K562 (cell line): ENCODE data around the gene TOR1AIP1. TPM values are rescaled to one million over a fixed set of nuclear protein-coding genes. Genes with fewer than 3 reads are reported as not detected.

Source experiments
- BRCA1 ChIP-seq, 2 experiments: fragments of 450-650 bp in 1 of 2; sonication (generic) in 1 of 2; formaldehyde crosslinking in 1 of 2; IDR thresholded peaks; 2 replicates each; pipeline versions ENCODE4 v1.5.0 to v1.6.1; 2017 to 2020; ENCODE audit warnings: mild to moderate bottlenecking in 1 of 2, missing genetic modification reagents in 1 of 2
- HNRNPLL ChIP-seq: fragments of 200-400 bp; formaldehyde crosslinking; IDR thresholded peaks from 2 replicates; pipeline ENCODE4 v1.6.1; 2017; ENCODE audit warnings: low read length, low read depth, mild to moderate bottlenecking; ENCODE audit not compliant: poor library complexity, severe bottlenecking
- MBD2 ChIP-seq: sonication (generic); IDR thresholded peaks from 2 replicates; pipeline ENCODE4 v1.6.1; 2016; ENCODE audit warnings: low read depth, borderline replicate concordance
- MEF2D ChIP-seq: conservative IDR thresholded peaks from 2 replicates; pipeline ENCODE4 v1.6.1; 2016; ENCODE audit warnings: low read depth, missing genetic modification characterization, missing compliant biosample characterization
- MEIS2 ChIP-seq: fragments of 450-650 bp; IDR thresholded peaks from 2 replicates; pipeline ENCODE4 v1.6.1; 2014; ENCODE audit warnings: mild to moderate bottlenecking; ENCODE audit not compliant: partially characterized antibody
- MYC ChIP-seq, 2 experiments: fragments of 250-450 bp in 1 of 2; sonication (Bioruptor Pico) in 1 of 2; IDR thresholded peaks; 2 replicates each; pipeline versions ENCODE4 v1.5.1 to v1.6.1; 2012 to 2021; ENCODE audit warnings: low read depth in 2 of 2, borderline replicate concordance in 1 of 2, improper control_type of control experiment in 1 of 2, low read length in 1 of 2, mild to moderate bottlenecking in 1 of 2, moderate library complexity in 1 of 2
- NBN ChIP-seq: fragments of 450-650 bp; IDR thresholded peaks from 2 replicates; pipeline ENCODE4 v1.6.1; 2016; ENCODE audit warnings: low read depth, mild to moderate bottlenecking
- POLR2B ChIP-seq: fragments of 450-650 bp; IDR thresholded peaks from 2 replicates; pipeline ENCODE4 v1.6.1; 2018; ENCODE audit warnings: low read depth; ENCODE audit not compliant: partially characterized antibody
- RUNX1 ChIP-seq: sonication (generic); IDR thresholded peaks from 2 replicates; pipeline ENCODE4 v1.6.1; 2016; ENCODE audit warnings: antibody characterized with exemption, low read depth
- SMC3 ChIP-seq: conservative IDR thresholded peaks from 2 replicates; pipeline ENCODE4 v1.6.1; 2011; ENCODE audit warnings: low read depth, low read length, improper control_type of control experiment; ENCODE audit not compliant: insufficient read depth
- SUPT5H ChIP-seq: fragments of 450-650 bp; IDR thresholded peaks from 2 replicates; pipeline ENCODE4 v1.6.1; 2016
- TAF9B ChIP-seq: fragments of 450-650 bp; IDR thresholded peaks from 2 replicates; pipeline ENCODE4 v1.6.1; 2018; ENCODE audit warnings: mild to moderate bottlenecking; ENCODE audit not compliant: partially characterized antibody
- ZNF174 ChIP-seq: fragments of 250-450 bp; sonication (Bioruptor Pico); IDR thresholded peaks from 2 replicates; pipeline ENCODE4 v1.4.0; 2020; ENCODE audit warnings: mild to moderate bottlenecking
- ZNF263 ChIP-seq: sonication (generic); formaldehyde crosslinking; IDR thresholded peaks from 2 replicates; pipeline ENCODE4 v1.8.0; 2022; ENCODE audit warnings: mild to moderate bottlenecking, missing genetic modification reagents, borderline replicate concordance
- ZNF57 ChIP-seq: fragments of 450-650 bp; formaldehyde crosslinking; IDR thresholded peaks from 2 replicates; pipeline ENCODE4 v1.4.0; 2020; ENCODE audit warnings: mild to moderate bottlenecking, moderate library complexity
- ZNF696 ChIP-seq: fragments of 250-450 bp; sonication (Bioruptor Pico); conservative IDR thresholded peaks from 2 replicates; pipeline ENCODE4 v1.4.0; 2020; ENCODE audit warnings: mild to moderate bottlenecking, moderate library complexity
- polyA plus RNA-seq, 8 experiments: library from polyadenylated mRNA; depleted of rRNA in 4 of 8; stranded (reverse) in 5 of 8; unstranded in 3 of 8; fragments of >200 nt; fragmentation: Nextera tagmentation in 2 of 8; fragmentation: Illumina TruSeq in 1 of 8; extraction: Ambion mirVana in 2 of 8; extraction: Trizol in 1 of 8; gene quantifications; 2 replicates each; pipeline versions ENCODE4 v1.2.1 to v1.2.3, GENCODE V29; 2011 to 2014; ENCODE audit warnings: inconsistent platforms in 1 of 8, missing spikeins in 1 of 8
- total RNA-seq, 7 experiments: library from RNA; depleted of rRNA in 6 of 7; stranded (reverse); fragments of >200 nt in 6 of 7; fragmentation: Illumina TruSeq in 2 of 7; extraction: Trizol in 2 of 7; gene quantifications; 2 replicates each; pipeline versions ENCODE4 v1.2.1 to v1.2.3, GENCODE V29; 2011 to 2021; ENCODE audit warnings: low replicate concordance in 1 of 7
- TF ChIP-seq, protein P1 (sequence below): fragments of 450-650 bp; IDR thresholded peaks from 2 replicates; pipeline ENCODE4 v1.6.1; 2016
- TF ChIP-seq, protein P2 (sequence below): IDR thresholded peaks from 3 replicates; pipeline ENCODE4 v1.6.1; 2011; ENCODE audit warnings: borderline replicate concordance, mild to moderate bottlenecking, moderate library complexity; ENCODE audit not compliant: insufficient read length; ENCODE audit errors: extremely low read depth
- TF ChIP-seq, protein P3 (sequence below): fragments of 250-450 bp; sonication (Bioruptor Pico); IDR thresholded peaks from 2 replicates; pipeline ENCODE4 v1.4.0; 2020; ENCODE audit warnings: mild to moderate bottlenecking, moderate library complexity
- TF ChIP-seq, protein P4 (sequence below): fragments of 450-650 bp; formaldehyde crosslinking; IDR thresholded peaks from 2 replicates; pipeline ENCODE4 v1.4.0; 2022; ENCODE audit warnings: mild to moderate bottlenecking, moderate library complexity

Gene TOR1AIP1
- total and polyA plus RNA-seq, 9 of the 15 experiments (the other 6 are each of a cell fraction or from before 2014, with no cell fraction given) = 18.1 to 46.9 (median 35.5) TPM

GRCh38 chr1:179954493-179955286, 72.6 kb downstream of the TOR1AIP1 start, which contains the start of gene CEP350 (continued):
- TF ChIP-seq SMC3 = no peak
- peak; percentile 79; the same call in 1 of the 2 replicates for TF ChIP-seq MBD2
- TF ChIP-seq TAF9B = peak; percentile 96
- TF ChIP-seq MEF2D (tag) = no peak
- TF ChIP-seq POLR2B = peak; percentile 95
- TF ChIP-seq NBN = 0 out of 2 replicates have a peak, but pooled peaks have one; percentile 14
- TF ChIP-seq, protein P1, sequence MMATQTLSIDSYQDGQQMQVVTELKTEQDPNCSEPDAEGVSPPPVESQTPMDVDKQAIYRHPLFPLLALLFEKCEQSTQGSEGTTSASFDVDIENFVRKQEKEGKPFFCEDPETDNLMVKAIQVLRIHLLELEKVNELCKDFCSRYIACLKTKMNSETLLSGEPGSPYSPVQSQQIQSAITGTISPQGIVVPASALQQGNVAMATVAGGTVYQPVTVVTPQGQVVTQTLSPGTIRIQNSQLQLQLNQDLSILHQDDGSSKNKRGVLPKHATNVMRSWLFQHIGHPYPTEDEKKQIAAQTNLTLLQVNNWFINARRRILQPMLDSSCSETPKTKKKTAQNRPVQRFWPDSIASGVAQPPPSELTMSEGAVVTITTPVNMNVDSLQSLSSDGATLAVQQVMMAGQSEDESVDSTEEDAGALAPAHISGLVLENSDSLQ = peak; percentile 83
- no peak for TF ChIP-seq RUNX1
- peak; percentile 81 for TF ChIP-seq HNRNPLL
- no peak for TF ChIP-seq ZNF57
- peak; percentile 82 for TF ChIP-seq MYC (IDR thresholded peaks at IDR 0.05; ENCODE audit: low read depth, low read length)
- no peak for TF ChIP-seq MYC (CRISPR knock-in tag; IDR thresholded peaks at IDR 0.05; ENCODE audit: borderline replicate concordance, low read depth)
- TF ChIP-seq SUPT5H = peak; percentile 98
- TF ChIP-seq ZNF696 (CRISPR knock-in tag) = no peak
- peak; percentile 63; the same call in 1 of the 2 replicates for TF ChIP-seq ZNF263 (CRISPR knock-in tag)
- peak; percentile 14 for TF ChIP-seq MEIS2
- TF ChIP-seq, protein P2, sequence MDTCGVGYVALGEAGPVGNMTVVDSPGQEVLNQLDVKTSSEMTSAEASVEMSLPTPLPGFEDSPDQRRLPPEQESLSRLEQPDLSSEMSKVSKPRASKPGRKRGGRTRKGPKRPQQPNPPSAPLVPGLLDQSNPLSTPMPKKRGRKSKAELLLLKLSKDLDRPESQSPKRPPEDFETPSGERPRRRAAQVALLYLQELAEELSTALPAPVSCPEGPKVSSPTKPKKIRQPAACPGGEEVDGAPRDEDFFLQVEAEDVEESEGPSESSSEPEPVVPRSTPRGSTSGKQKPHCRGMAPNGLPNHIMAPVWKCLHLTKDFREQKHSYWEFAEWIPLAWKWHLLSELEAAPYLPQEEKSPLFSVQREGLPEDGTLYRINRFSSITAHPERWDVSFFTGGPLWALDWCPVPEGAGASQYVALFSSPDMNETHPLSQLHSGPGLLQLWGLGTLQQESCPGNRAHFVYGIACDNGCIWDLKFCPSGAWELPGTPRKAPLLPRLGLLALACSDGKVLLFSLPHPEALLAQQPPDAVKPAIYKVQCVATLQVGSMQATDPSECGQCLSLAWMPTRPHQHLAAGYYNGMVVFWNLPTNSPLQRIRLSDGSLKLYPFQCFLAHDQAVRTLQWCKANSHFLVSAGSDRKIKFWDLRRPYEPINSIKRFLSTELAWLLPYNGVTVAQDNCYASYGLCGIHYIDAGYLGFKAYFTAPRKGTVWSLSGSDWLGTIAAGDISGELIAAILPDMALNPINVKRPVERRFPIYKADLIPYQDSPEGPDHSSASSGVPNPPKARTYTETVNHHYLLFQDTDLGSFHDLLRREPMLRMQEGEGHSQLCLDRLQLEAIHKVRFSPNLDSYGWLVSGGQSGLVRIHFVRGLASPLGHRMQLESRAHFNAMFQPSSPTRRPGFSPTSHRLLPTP = no peak
- no peak for TF ChIP-seq ZNF174 (CRISPR knock-in tag)
- TF ChIP-seq, protein P3, sequence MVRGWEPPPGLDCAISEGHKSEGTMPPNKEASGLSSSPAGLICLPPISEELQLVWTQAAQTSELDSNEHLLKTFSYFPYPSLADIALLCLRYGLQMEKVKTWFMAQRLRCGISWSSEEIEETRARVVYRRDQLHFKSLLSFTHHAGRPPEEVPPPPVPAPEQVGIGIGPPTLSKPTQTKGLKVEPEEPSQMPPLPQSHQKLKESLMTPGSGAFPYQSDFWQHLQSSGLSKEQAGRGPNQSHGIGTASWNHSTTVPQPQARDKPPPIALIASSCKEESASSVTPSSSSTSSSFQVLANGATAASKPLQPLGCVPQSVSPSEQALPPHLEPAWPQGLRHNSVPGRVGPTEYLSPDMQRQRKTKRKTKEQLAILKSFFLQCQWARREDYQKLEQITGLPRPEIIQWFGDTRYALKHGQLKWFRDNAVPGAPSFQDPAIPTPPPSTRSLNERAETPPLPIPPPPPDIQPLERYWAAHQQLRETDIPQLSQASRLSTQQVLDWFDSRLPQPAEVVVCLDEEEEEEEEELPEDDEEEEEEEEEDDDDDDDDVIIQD (CRISPR knock-in tag) = peak; percentile 77; the same call in 1 of the 2 replicates
- TF ChIP-seq BRCA1 (IDR thresholded peaks at IDR 0.05) = no peak
- TF ChIP-seq BRCA1 (CRISPR knock-in tag; IDR thresholded peaks at IDR 0.05) = no peak
- TF ChIP-seq, protein P4, sequence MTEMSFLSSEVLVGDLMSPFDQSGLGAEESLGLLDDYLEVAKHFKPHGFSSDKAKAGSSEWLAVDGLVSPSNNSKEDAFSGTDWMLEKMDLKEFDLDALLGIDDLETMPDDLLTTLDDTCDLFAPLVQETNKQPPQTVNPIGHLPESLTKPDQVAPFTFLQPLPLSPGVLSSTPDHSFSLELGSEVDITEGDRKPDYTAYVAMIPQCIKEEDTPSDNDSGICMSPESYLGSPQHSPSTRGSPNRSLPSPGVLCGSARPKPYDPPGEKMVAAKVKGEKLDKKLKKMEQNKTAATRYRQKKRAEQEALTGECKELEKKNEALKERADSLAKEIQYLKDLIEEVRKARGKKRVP (CRISPR knock-in tag) = no peak
